ENCODE results near the gene STMN1.
A peak's percentile ranks its signal among the peaks of the same experiment; 100 is the strongest.

STMN1 gene

DNA sequence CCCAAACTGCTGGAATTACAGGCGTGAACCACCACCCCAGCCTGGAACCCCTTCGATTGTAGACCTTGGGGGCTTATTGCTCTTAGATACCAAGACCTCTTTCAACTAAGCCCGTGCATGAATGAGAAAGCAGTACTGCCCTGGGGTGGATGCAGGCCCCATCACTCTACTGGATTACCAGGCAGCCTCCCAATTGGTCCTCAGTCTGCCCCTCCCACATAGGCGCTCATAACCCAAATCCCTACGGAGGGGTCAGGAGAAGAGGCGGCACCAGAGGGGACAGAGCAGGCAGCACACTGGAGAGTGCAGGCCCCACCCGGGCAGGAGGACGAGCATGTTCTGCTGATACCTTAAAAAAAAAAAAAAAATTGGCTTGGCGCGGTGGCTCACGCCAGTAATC is 12.4 kb upstream of the STMN1 start:
- no peak for DNase-seq

DNA sequence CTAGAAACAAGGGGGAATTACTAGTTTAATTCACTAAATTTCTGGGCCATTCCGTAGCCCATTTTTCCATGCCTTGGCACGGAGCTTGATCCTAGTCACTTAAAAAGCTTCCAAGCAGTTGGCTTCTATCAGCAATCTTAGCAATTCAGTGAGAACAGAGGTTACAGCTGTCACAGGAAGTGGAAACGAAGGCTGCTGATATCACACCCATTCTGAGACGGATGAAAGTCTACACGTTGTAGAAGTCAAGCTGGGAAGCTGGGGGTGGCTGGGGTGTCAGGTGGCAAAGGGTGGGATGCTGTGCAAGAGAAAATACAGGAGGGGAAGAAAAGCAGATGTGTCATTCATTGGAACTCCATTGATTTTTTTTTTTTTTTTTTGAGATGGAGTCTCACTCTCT is 11.8 kb upstream of the STMN1 start:
- DNase-seq: peak; percentile 17 to 21

DNA sequence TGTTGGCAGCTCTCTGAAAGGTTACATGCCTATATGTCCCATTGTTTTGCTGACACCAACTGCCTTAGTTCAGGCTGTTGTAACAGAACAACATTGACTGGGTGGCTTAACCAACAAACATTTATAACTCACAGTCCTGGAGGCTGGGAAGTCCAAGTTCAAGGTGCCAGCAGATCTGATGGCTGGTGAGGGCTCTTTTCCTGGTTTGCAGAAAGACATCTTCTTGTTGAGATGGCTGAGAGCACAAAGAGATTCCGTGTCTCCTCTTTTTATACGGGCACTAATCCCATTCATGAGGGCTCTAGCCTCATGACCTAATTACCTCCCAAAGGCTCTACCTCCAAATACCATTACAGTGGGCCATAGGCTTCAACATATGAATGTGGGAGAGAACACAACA is 10.2 kb upstream of the STMN1 start:
- no peak for DNase-seq

DNA sequence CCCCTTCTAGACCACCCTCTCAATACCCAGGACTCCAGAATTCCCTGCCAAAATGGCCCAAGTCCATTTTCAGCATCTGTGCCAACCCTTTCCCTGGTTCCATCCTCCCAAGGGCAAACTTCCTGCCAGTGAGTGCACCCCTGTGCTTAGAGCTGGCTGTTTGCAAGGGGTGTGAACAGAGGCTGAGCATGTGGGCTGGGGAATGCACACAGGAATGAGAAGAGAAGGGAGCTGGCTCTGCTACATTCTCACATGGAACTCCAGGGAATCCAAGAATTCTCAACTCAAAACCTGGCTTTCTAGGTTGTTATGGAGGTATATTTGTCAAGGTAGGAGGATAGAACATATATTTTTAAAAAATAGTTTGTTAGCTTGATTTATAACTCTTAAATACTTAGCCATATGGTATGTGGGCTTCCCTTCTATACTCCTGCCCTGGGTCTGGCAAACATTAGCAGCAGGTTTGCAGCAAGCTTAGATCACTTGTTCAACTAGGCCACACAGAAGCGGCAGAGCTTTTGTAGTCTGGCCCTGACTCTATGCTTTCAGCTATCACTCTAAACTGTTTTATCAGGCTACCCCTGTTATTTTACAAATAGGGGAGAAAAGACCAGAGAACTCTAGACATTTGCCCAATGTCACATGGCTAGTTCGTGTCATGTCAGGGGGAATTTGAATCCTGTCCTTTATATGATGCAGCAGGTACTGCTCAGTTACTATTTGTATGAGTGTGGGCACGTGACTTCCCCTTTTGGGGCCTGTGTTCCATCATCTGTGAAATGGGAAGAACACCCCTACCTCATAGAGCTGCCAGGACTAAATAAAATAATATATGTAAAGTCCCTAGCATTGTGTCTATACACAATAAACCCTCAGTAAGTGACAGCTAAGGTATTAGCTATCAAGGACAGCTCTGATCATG is 8.1 kb upstream of the STMN1 start:
- DNase-seq: peak in 1 of 2 donors; percentile 16

DNA sequence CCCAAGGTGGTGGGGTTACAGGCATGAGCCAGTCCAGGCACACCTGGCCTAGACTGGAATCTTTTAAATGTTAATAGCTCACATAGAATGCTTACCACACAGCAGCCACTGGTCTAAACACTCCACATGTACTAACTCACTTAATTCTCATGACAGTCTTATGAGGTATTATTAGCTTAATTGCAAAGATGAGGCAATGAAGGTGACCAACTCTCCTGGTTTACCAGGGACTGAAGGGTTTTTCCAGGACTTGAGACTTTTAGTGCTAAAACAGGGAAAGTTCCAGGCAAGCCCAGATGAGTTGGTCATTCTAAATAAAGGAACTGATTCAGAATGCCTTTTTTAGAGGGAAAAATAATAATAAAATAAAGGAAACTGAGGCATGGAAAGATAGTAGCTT is 7.0 kb upstream of the STMN1 start:
- DNase-seq: no peak

DNA sequence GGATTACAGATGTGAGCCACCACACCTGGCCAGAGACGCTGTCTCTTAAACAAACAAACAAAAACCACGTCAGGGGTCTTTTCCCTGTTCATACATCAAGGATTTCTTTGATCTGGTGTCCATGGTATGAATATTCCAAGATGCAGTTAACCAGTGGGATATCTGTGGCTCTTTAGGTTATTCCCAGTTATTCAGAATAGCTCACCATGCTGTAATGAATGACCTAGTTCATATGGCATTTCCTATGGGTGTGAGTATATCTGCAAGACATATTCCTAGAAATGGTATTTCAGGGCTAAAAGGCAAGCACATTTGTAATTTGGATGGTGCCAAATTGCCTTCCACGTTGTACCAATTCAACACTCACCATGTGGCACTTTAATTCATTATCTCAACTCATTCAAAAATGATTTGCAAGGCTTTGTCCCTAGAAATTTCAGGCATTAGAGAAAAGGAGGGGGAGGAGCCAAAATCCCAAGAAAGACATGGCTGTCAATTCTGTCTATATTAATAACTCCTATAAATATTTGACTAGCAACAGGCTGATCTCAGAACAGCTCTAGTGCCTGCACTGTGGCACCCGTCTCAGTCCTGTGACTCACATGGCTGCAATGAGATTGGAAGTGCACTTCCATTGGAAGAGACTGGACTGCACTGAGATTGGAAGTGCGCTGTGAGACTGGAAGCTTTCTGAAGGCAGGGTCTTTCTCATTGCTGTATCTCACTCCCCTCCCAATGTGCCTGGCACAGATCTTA is 6.0 kb upstream of the STMN1 start:
- DNase-seq: no peak

DNA sequence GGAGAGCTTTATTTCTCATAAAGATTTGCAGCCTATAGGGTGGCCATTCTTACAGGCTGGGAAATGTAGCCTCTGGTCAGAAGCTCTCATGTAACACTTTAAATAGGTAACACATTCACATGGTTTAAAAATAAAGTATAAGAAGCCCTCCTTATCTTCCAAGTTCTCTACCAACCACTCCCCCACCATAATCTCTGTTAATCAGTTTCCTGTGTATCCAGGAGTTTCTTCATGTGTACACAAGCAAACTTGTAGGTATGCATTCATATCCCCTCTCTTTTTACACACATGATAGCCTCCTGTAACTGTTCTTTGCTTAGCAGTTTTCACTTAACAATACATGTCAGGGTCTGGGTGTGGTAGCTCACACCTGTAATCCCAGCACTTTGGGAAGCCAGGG is 4.9 kb upstream of the STMN1 start:
- no peak for DNase-seq

DNA sequence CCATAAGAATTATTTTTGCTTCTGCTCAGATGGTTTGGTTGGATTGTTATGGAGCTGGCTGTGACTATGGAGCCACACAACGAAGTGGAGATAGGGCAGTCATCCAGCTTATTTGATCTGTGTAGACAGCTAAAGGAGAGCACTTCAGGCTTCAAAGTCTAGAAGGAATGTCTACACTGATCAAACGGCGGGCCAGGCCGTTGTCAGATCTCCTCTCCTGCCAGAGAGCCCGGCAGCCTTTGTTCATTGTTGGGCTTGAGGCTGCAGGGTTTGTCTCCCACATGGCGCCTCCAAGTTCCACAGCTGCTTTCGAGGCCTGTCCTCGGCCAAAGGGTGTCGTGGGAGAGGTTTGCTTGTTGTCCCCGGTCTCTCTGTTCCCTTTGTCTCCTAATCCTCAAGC is 2.8 kb upstream of the STMN1 start:
- no peak for DNase-seq

DNA sequence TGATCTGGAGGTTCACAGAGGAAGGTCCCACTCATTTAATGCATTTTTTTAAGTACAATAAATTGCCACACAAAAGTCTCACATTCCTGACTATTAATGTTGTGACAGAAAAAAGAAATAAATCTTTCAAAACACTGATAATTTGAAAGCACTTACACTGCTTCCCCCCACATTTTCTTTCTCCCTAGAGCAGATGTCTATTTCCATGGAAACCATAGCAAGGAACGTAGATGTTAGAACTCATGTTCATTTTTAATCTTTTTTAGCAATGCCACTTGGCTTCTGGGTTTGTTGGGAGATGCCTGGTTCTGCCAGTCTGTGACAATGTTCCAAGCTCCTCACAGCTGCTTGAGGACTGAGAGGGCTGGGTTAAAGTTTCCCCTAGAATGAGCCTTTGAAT is 1.9 kb upstream of the STMN1 start:
- DNase-seq: no peak

DNA sequence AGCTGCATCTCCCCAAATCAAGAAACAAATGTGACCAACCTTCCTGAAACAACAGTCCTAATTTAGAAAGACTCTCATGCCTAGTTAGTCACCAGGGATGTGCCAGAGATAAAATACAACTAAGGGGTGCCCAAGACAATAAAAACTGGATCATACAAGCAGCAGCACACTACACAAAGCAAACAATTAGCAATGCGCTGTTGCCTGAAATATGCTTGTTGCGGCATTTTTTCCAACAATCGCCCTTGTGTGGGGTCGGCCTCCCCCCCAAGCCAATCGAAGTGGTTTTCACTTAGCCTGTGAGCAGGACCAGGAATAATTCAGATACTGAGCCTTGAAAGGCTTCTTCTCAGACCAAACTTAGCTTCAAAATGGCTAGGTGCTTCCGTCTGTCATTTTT is 1.4 kb upstream of the STMN1 start:
- no peak for DNase-seq

DNA sequence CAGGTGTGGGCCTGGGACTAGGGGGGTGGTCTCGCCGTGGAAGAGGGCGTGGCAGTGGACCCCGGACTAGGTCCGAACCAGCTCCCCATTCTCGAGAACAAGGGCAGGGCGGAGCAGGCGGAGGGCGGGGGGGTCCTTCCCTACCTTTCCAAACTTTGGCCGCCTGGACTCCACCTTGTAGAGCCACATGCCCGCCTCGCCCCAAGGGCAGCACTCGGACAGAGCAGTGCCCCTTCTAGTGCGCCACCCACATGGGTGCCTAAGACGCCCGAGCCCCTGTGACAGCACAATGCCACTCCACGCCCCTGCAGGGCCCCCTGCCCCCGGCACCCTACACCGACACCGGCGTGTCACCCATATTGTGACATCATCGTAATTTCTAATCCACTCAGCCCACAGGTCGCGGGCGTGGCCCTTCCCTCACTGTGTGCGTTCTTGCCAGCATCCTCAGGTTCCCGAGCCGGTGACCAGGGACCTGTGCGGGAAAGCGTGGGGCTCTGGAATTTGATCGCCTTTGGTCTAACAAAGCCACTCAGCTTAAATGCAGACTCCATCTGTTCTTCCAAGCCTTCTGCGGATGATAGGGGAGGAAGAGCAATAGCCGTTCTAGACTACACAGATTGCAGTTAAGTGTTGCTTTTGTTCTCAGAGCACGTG is 553 bp upstream of the STMN1 start:
- DNase-seq: no peak

DNA sequence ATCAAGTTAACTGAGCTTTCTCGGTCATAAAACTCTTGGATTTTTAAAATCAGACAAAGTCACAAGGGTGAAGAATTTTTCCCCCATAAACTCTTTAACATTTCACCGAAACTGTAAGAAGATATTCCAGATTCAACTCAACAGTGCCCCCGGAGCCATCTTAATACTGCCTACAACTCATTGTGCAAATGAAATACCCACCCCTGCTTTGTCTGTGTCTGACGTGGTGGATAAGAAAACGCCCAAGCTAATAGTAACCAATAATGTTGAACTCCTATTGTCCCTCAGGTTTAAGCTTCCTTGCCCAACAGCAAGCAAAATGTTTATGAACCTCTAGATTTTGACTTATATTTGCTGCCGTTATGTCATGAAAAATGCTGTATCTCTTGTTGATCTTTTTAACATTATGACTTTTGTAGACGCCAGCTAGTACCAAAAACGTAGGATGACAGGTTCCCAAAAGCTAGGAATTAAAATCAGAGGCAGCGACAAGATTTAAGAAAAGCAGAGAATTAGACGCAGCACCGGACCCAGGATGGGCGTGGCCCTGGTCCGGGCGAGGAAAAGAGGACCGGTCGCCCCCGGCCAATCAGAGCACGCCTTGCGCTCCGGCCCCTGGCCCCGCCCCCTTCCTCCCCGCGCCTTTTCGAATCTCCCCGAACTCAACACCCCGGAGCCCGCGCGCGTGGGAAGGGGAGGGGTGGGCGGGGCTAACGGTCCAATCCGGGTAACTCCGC is 1.1 kb downstream of the STMN1 start:
- DNase-seq: peak; percentile 88 to 89

DNA sequence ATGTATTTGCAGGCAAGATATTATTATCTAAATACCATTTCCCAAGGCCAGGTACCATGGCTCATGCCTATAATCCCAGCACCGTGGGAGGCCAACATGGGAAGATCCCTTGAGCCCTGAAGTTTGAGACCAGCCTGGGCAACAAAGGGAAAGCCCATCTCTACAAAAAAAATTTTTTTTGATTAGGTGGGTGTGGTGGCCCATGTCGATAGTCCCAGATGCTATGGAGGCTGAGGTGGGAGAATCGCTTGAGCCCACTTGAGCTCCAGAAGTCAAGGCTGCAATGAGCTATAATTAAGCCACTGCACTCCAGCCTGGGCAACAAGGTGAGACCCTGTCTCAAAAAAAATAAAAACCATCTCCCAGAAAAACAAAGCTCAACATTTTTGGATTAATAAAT is 2.2 kb downstream of the STMN1 start:
- DNase-seq: no peak

DNA sequence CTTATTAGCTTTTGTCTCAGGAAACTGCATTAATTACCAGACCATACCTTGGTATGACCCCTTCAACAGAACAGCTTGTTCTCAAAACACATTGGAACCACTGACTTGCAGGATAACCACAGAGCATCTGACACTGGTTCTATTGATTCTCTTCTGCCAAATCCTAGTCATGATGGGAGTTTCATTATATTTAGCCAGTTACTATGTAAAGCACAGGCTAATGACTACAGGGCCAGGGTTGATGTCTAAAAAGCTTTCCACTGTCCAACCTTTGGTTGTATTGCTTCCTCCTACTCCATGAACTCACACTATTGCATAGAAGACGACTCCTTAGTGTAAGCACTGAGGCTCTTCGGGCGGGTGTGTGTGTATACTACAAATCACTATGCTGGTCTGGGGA is 3.8 kb downstream of the STMN1 start:
- no peak for DNase-seq

DNA sequence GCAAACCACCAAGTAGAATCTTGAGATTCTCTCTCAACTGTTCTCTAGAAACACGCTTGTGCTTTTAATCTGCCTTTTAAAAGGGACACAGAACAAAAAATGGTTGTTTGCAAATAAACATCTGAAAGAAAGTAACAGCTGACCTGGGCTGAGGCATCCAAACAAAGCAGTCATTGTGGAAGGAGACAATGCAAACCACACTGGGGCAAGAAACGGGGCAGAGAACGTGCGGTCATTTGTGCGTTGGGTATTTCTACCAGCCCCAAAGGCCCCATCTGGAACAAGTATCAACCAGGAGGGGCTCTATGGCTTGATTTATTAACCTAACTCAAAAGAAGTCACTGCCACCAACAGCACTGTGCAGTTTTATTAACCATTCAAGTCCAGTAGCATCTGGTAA is 6.0 kb downstream of the STMN1 start:
- no peak for DNase-seq

DNA sequence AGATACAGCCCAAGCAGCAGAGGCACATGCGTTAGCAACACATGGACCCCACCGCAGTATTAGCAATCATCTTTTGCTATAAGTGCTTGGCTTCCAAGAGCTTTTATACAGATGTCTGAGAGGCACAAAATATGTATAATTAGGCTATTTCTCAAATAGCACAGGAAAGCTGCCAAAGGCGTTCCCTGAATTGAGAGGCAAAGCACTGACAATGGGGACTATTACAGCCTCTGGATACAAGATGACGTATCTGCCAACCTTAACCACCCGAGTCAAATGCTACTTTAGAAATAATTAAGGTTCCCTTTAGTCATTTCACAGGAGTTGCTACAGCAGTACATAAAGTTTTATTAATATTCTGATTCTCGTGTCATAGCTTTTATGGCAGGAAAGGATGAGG is 6.4 kb downstream of the STMN1 start:
- no peak for DNase-seq

DNA sequence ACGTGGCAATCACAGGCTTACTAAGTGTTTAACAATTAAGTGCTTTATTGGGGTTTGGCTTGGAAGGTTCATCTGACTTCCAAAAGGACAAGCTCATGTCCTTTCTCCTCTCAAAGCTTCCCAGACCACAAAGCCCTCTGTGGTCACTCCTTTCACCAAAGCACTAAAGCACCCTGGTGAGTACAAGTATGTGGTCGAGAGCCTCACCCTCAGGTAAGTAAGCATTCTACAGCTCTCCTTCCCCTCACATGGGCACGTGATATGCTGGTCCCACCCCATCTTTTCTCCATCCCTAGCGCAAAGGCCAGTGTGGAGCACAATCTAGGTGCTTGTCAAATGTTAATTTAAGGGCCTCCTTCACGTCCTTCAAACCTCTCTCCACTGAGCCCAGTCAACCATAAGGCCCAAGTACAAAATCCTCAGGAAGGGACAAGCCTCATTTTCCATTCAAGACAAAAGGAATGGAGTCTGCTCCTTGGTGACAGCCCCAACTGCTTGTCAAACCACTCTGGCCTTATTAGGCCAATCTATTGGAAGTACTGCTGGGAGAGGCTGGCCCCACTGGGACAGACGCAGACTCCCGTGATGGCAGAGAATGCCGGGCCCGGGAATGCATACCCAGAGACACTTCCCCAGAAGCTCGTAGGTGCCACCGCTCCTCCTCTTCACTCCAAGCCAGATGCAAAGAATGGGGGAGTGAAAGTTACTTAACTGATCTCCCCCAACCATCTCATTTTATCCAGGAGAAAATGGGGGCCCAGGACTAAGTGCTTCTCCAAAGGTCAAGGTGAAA is 7.8 kb downstream of the STMN1 start:
- DNase-seq: no peak

DNA sequence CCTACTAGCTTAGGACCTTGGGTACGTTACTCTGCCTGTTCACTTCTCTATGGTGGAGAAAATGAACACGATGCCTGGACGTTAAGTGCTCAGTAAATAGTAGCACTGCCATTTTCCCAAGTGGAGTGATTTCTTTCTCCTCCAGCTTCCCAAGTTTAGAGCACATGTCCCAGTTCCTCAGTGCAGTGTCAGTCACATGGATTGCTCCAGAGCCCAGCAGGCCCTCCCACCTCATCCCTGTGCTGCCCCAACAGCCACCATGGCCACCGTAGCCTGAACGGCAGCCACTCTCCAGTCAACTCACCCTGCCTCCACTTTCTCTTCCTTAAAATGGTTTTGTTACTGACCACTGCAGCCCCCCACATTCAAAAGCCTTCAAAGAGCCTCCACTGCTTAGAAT is 8.5 kb downstream of the STMN1 start:
- peak in 1 of 2 donors; percentile 38 for DNase-seq

DNA sequence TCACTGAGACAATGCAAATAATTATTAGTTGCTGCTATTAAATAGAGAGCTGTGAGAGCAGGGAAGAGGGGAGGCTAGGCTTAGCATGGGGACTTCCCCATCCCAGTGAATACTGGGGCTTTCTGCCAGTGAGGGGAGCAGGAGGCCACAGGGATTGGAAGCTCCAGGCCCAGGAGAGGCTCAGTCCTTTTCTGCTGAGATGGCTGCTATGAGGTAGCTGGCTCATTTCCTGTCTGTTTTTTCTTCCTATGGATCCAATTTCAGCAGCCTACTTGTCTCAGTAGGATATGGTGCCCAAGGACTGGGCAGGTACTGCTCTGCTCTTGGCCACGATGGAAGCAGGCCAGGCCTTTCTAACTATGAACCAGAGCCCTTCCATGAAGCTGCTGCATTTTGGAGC is 10.0 kb downstream of the STMN1 start:
- no peak for DNase-seq

DNA sequence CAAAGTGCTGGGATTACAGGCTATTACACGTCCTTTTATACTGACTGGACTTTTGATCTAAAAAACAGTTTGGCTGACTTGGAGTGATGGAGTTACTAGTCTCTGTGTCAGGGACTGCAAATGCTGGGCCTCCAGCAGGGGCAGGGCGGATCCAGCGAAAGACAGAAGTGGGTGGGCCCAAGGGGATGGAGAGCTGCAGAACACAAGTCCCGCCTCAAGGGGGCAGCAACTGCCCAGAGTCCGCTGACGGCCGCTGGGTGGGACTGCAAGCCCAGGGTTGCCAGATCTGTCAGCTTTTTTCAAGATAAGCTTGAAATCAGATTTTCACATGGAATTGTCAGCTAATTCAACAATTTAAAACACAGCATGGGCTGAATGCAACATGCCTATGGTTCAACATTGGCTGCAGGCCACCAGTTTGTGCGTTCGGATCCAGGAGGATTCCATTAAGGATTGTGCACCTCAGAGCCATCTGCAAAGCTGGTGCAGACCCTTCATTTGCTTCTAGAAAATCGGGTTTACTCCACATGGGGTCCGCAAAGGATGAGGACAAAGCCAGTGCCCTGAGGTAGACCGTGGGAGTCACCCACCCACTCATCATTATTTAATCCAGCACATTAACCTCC is 10.7 kb downstream of the STMN1 start:
- DNase-seq: peak; percentile 94 to 96

DNA sequence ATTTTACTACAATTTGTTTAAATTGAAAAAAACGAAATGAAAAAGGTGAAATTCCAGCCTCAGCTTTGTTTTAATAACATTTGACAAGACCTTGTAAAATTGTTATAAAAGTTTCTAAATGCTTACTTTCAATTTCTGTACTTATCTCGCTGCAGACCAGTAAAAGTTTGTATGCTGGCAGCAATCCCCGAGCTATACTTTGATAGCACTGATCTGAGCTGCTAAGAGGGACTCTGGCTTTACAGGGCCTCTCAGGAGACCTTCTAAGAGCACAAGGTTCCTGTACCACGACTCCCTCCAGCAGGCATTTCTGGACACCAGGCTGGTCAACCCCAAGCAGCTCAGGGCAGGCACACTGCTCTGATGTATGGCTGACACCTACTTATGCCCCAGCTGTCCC is 13.1 kb downstream of the STMN1 start:
- DNase-seq: no peak

DNA sequence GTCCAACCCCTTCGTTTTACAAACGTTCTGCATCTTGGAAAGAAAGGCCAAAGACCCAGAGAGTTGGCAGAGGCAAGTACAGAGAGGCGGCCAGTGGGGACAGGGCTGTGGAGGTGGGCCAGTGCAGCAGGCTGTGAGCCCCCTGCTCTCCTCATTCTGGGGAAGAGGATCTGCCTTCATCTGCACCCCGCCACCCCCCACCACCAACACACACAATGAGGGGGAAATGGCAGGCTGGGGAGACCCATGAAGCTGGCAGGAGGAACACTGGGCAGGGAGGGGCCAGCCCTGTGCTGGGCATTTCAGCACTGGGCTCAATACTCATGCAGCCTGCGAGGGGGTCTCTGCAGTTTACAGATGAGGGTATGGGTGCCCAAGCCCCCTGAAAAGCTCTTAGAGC is 14.6 kb downstream of the STMN1 start:
- DNase-seq: no peak

Data from inflammatory macrophage (primary cell).